Fibroblast of lung (primary cell): ENCODE results near the gene GIMAP6. TPM values are rescaled to one million over a fixed set of nuclear protein-coding genes. Genes with fewer than 3 reads are reported as not detected.

Source experiments
- DNase-seq, 2 donors: peaks; one replicate each; pipeline versions ENCODE4 v3.0.0 to v3.0.0-alpha.2; 2010; ENCODE audit warnings: low read depth in 2 of 2
- H2AFZ ChIP-seq: 2 replicates; pipeline ENCODE4 v1.5.1; 2012; ENCODE audit warnings: low read length, control low read depth, inconsistent platforms
- H3K27ac ChIP-seq: 2 replicates; pipeline ENCODE4 v1.5.1; 2011; ENCODE audit warnings: low read length, control low read depth; ENCODE audit not compliant: insufficient read depth
- H3K27me3 ChIP-seq: 2 replicates; pipeline ENCODE4 v1.5.1; 2011; ENCODE audit warnings: mild to moderate bottlenecking, low read length; ENCODE audit not compliant: control insufficient read depth, insufficient read depth
- H3K36me3 ChIP-seq: 2 replicates; pipeline ENCODE4 v1.5.1; 2011; ENCODE audit warnings: low read length; ENCODE audit not compliant: control insufficient read depth, insufficient read depth
- H3K4me1 ChIP-seq: 2 replicates; pipeline ENCODE4 v1.5.1; 2011; ENCODE audit warnings: low read length; ENCODE audit not compliant: control insufficient read depth, insufficient read depth; ENCODE audit errors: extremely low read depth
- H3K4me2 ChIP-seq: 2 replicates; pipeline ENCODE4 v1.5.1; 2011; ENCODE audit warnings: low read length, control low read depth; ENCODE audit not compliant: insufficient read depth; ENCODE audit errors: extremely low read depth
- H3K4me3 ChIP-seq, 4 experiments: fragments of 200-600 bp in 1 of 4; sonication (generic) in 1 of 4; replicated peaks in 1 of 4; 2 replicates each; pipeline ENCODE4 v1.5.1; 2011 to 2016; ENCODE audit warnings: low read length in 4 of 4, low read depth in 3 of 4, mild to moderate bottlenecking in 3 of 4, control low read depth in 2 of 4, inconsistent platforms in 1 of 4, mixed read lengths in 1 of 4; ENCODE audit not compliant: insufficient read depth in 1 of 4; ENCODE audit errors: control extremely low read depth in 1 of 4
- H3K79me2 ChIP-seq: 2 replicates; pipeline ENCODE4 v1.5.1; 2012; ENCODE audit warnings: mild to moderate bottlenecking, low read length, inconsistent platforms; ENCODE audit not compliant: control insufficient read depth, insufficient read depth
- H3K9ac ChIP-seq: 2 replicates; pipeline ENCODE4 v1.5.1; 2011; ENCODE audit warnings: mild to moderate bottlenecking, low read length, control low read depth; ENCODE audit not compliant: insufficient read depth
- H3K9me3 ChIP-seq: 2 replicates; pipeline ENCODE4 v1.5.1; 2012; ENCODE audit warnings: low read depth, low read length; ENCODE audit not compliant: control insufficient read depth, insufficient read depth
- H4K20me1 ChIP-seq: 2 replicates; pipeline ENCODE4 v1.5.1; 2011; ENCODE audit warnings: low read length; ENCODE audit not compliant: control insufficient read depth, insufficient read depth; ENCODE audit errors: extremely low read depth
- EZH2 ChIP-seq: IDR thresholded peaks from 2 replicates; pipeline ENCODE4 v1.5.1; 2012; ENCODE audit warnings: low read length, control low read depth, mild to moderate bottlenecking; ENCODE audit errors: missing control alignments
- polyA plus RNA-seq, 2 donors: library from polyadenylated mRNA; depleted of rRNA in 1 of 2; stranded (reverse) in 1 of 2; unstranded in 1 of 2; fragments of >200 nt; gene quantifications; 2 replicates each; pipeline ENCODE4 v1.2.1, GENCODE V29; 2011 to 2012; ENCODE audit warnings: missing spikeins in 1 of 2
- total RNA-seq: library from RNA; depleted of rRNA; stranded (reverse); fragments of >200 nt; gene quantifications from 2 replicates; pipeline ENCODE4 v1.2.1, GENCODE V29; 2014
- TF ChIP-seq, protein P1 (sequence below), 2 donors: IDR thresholded peaks in 1 of 2; conservative IDR thresholded peaks in 1 of 2; 1 replicate in 1 of 2; 2 replicates in 1 of 2; pipeline ENCODE4 v1.5.1; 2011 to 2012; ENCODE audit warnings: low read length in 2 of 2, control low read depth in 1 of 2, inconsistent platforms in 1 of 2, low read depth in 1 of 2, mild to moderate bottlenecking in 1 of 2

The GIMAP6 gene
- total and polyA plus RNA-seq, 2 donors (not counting 1 experiment from before 2014, with no cell fraction given), result under 0.01 TPM; not detected in 1

DNA sequence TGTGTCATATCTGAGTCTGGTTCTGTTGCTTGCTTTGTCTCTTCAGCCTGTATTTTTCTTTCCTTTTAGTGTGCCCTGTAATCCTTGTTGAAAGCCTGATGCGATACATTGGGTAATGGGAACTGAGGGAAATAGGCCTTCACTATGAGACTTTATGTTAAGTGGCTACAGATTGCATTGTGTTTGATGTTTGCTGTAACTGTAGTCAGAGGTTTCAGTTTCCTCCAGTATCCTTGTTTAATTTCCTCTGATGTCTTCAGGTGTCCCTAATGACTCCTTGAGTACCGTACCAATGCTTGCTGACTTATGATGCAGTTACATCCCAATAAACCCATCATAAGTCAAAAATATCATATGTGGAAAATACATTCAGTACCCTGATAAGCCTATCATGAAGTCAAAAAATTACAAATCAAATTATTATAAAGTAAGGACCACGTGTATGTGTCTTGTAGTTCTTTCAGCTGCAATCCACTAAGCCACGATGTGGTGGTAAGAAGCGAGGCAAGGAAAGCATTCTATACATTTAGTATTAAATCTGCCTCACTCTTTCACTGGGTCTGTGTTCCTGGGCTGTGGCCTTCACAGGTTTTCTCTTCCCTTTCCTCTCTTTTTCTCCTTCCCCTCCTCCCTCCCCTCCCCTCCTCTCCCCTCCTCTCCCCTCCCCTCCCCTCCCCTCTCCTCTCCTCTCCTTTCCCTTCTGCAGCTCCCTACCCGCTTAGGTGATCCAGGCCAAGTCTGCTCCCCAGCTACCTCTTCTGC lies 13.3 kb upstream of the GIMAP6 start:
- H3K9me3 ChIP-seq, result no peaks in the 10 kb centered on the region
- no peaks in the 10 kb centered on the region for H3K27me3 ChIP-seq
- no peak overlapping the region for H3K27ac ChIP-seq
- no peaks in the 10 kb centered on the region for H3K4me1 ChIP-seq
- no peaks in the 10 kb centered on the region for H4K20me1 ChIP-seq
- H3K4me3 ChIP-seq, result no peak overlapping the region
- H3K9ac ChIP-seq, result no peak overlapping the region
- H2AFZ ChIP-seq, result no peak overlapping the region
- no peak for TF ChIP-seq EZH2
- TF ChIP-seq, protein P1, sequence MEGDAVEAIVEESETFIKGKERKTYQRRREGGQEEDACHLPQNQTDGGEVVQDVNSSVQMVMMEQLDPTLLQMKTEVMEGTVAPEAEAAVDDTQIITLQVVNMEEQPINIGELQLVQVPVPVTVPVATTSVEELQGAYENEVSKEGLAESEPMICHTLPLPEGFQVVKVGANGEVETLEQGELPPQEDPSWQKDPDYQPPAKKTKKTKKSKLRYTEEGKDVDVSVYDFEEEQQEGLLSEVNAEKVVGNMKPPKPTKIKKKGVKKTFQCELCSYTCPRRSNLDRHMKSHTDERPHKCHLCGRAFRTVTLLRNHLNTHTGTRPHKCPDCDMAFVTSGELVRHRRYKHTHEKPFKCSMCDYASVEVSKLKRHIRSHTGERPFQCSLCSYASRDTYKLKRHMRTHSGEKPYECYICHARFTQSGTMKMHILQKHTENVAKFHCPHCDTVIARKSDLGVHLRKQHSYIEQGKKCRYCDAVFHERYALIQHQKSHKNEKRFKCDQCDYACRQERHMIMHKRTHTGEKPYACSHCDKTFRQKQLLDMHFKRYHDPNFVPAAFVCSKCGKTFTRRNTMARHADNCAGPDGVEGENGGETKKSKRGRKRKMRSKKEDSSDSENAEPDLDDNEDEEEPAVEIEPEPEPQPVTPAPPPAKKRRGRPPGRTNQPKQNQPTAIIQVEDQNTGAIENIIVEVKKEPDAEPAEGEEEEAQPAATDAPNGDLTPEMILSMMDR (conservative IDR thresholded peaks at IDR 0.05 in 1 of 2, IDR thresholded peaks at IDR 0.05 in 1 of 2; ENCODE audit: low read depth in 1 of 2, low read length in 2 of 2), result no peak
- DNase-seq, result no peak
- H3K36me3 ChIP-seq, result no peaks in the 10 kb centered on the region
- no peak overlapping the region for H3K4me2 ChIP-seq
- H3K79me2 ChIP-seq, result no peaks in the 10 kb centered on the region

DNA sequence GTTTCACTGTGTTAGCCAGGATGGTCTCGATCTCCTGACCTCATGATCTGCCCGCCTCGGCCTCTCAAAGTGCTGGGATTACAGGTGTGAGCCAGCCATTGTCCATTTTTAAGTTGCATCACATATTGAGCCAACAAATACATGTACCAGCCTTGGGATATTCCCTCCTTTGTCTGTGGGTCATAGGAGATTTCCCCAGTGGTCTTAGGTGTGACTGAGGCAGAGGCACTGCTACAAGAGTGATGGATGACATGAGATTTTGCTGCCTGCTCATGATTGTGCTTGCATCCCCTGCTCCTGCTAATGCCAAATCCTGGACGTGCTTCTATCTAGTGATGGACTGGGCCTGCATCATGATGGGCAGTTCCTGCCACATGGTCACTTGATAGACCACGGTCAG lies 10.7 kb upstream of the GIMAP6 start:
- Histone ChIP-seq H3K4me2 (no peak overlapping the region), H3K4me1 (no peaks in the 10 kb centered on the region), H2AFZ (no peak overlapping the region), H3K9me3 (no peaks in the 10 kb centered on the region), H3K27ac (no peak overlapping the region), H3K79me2 (no peaks in the 10 kb centered on the region), H3K9ac (no peak overlapping the region), H3K36me3 (no peaks in the 10 kb centered on the region), H3K4me3 (no peak overlapping the region), H4K20me1 (no peaks in the 10 kb centered on the region), H3K27me3 (no peaks in the 10 kb centered on the region)
- no peak for DNase-seq
- TF ChIP-seq, protein P1 (conservative IDR thresholded peaks at IDR 0.05 in 1 of 2, IDR thresholded peaks at IDR 0.05 in 1 of 2; ENCODE audit: low read depth in 1 of 2, low read length in 2 of 2), result no peak
- no peak for TF ChIP-seq EZH2

DNA sequence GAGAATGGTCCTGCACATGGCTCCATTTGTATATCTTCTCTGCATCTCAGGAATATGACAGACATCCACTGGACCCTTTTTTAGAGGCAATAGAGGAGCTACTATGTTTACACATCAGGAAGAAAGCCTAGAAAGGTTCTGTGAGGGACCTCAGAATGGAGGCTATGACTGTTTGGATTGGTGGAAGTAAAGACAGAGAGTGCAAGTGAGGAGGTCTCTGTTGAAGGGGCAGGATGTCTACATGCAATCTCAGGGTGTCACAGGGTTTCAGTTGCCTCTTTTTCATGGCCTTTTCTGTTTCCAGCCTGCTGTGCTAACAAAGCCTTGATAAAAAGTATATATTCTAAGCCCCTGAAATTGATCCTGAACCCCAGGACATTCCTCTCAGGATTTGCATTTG lies 9.7 kb upstream of the GIMAP6 start:
- no peak overlapping the region for H3K4me2 ChIP-seq
- no peaks in the 10 kb centered on the region for H3K27me3 ChIP-seq
- no peaks in the 10 kb centered on the region for H3K9me3 ChIP-seq
- no peaks in the 10 kb centered on the region for H3K79me2 ChIP-seq
- no peaks in the 10 kb centered on the region for H4K20me1 ChIP-seq
- no peak overlapping the region for H3K9ac ChIP-seq
- no peak overlapping the region for H3K27ac ChIP-seq
- DNase-seq, result no peak
- H3K4me3 ChIP-seq, result no peak overlapping the region
- TF ChIP-seq, protein P1 (conservative IDR thresholded peaks at IDR 0.05 in 1 of 2, IDR thresholded peaks at IDR 0.05 in 1 of 2; ENCODE audit: low read depth in 1 of 2, low read length in 2 of 2), result no peak
- TF ChIP-seq EZH2, result no peak
- no peaks in the 10 kb centered on the region for H3K36me3 ChIP-seq
- H3K4me1 ChIP-seq, result no peaks in the 10 kb centered on the region
- H2AFZ ChIP-seq, result no peak overlapping the region
